Lower leg skin (tissue), 4 donors: ENCODE results near the gene KCND2. TPM values are rescaled to one million over a fixed set of nuclear protein-coding genes. Genes with fewer than 3 reads are reported as not detected.

Experiments
- DNase-seq, 2 donors: peaks; one replicate each; pipeline ENCODE4 v3.0.0-alpha.2; 2019; ENCODE audit warnings: low spot score in 2 of 2
- H3K4me3 ChIP-seq: fragments of 200-600 bp; sonication (generic); 2 replicates; pipeline ENCODE4 v1.5.1; 2017; ENCODE audit warnings: mild to moderate bottlenecking, low read depth; ENCODE audit not compliant: poor library complexity, severe bottlenecking
- CTCF ChIP-seq, 3 donors: fragments of 450-650 bp; IDR thresholded peaks; one replicate each; pipeline ENCODE4 v1.5.1; 2016; ENCODE audit warnings: antibody characterized with exemption in 3 of 3, mild to moderate bottlenecking in 3 of 3, moderate library complexity in 2 of 3
- POLR2A ChIP-seq, 2 donors: fragments of 450-650 bp; IDR thresholded peaks; one replicate each; pipeline ENCODE4 v1.6.1; 2016 to 2017; ENCODE audit warnings: antibody characterized with exemption in 2 of 2, mild to moderate bottlenecking in 1 of 2, moderate library complexity in 1 of 2
- WGBS, 2 donors: methylation state at CpG; one replicate each; pipeline ENCODE4 v1.1.5; 2018; 5-methylcytosine and 5-hydroxymethylcytosine counted together
- intact Hi-C: fragments of 100-400 bp; cut with DNase I; formaldehyde crosslinking; loops from one replicate; pipeline ENCODE4 v1.15.0; 2023; ENCODE audit warnings: low total_unique reads
- total RNA-seq, 4 donors: library from RNA; depleted of rRNA; stranded (reverse); fragments of >200 nt; gene quantifications; one replicate each; pipeline ENCODE4 v1.1.0, GENCODE V29; 2016

KCND2 gene
- total RNA-seq, 4 donors from 2014 or later = 0.11 to 0.25 (median 0.15) TPM

- intact Hi-C loops = no loop called here
- DNase-seq = no peak
- WGBS, 2 donors = 56 to 78% methylated on average over 1 of the region's 1 CpG
- TF ChIP-seq POLR2A (IDR thresholded peaks at IDR 0.05) (no peak), CTCF (IDR thresholded peaks at IDR 0.05) (no peak)
- H3K4me3 ChIP-seq = no peak overlapping the region
Measured at GRCh38 chr7:120241973-120242372, 31.0 kb upstream of the KCND2 start.

GRCh38 chr7:120254845-120255244, 18.1 kb upstream of the KCND2 start:
- intact Hi-C loops = no loop called here
- WGBS, 2 donors = 73 to 77% methylated on average over 1 of the region's 1 CpG
- no peak for TF ChIP-seq POLR2A (IDR thresholded peaks at IDR 0.05)
- no peak for TF ChIP-seq CTCF (IDR thresholded peaks at IDR 0.05)
- H3K4me3 ChIP-seq = no peak overlapping the region
- DNase-seq = no peak

GRCh38 chr7:120256344-120257070, 16.5 kb upstream of the KCND2 start:
- TF ChIP-seq CTCF (IDR thresholded peaks at IDR 0.05) = no peak
- no peak for TF ChIP-seq POLR2A (IDR thresholded peaks at IDR 0.05)
- H3K4me3 ChIP-seq = no peak overlapping the region
- no peak for DNase-seq
- intact Hi-C loops = no loop called here

- no peak for TF ChIP-seq POLR2A (IDR thresholded peaks at IDR 0.05)
- TF ChIP-seq CTCF (IDR thresholded peaks at IDR 0.05) = no peak
- DNase-seq = no peak
- H3K4me3 ChIP-seq = no peak overlapping the region
- WGBS, 2 donors = 85 to 88% methylated on average over 2 of the region's 2 CpGs
- intact Hi-C loops = no loop called here
Measured at GRCh38 chr7:120259386-120259785, 13.6 kb upstream of the KCND2 start.

GRCh38 chr7:120260111-120260510, 12.9 kb upstream of the KCND2 start:
- TF ChIP-seq POLR2A (IDR thresholded peaks at IDR 0.05) (no peak), CTCF (IDR thresholded peaks at IDR 0.05) (no peak)
- 62 to 67% methylated on average over 1 of the region's 1 CpG for WGBS, 2 donors
- intact Hi-C loops = no loop called here

GRCh38 chr7:120272261-120272660, 714 bp upstream of the KCND2 start:
- no peak for DNase-seq
- intact Hi-C loops = no loop called here
- H3K4me3 ChIP-seq = no peak overlapping the region
- TF ChIP-seq CTCF (IDR thresholded peaks at IDR 0.05) (no peak), POLR2A (IDR thresholded peaks at IDR 0.05) (no peak)
- WGBS, 2 donors = 1% methylated on average over 17 of the region's 17 CpGs

More at GRCh38 chr7:120260111-120260510, 12.9 kb upstream of the KCND2 start:
- no peak overlapping the region for H3K4me3 ChIP-seq
- DNase-seq = no peak
